Glutamatergic neuron (in vitro differentiated cells): ENCODE data around the gene RNF183. TPM values are rescaled to one million over a fixed set of nuclear protein-coding genes. Genes with fewer than 3 reads are reported as not detected.

Source experiments
- DNase-seq: peaks from one replicate; pipeline ENCODE4 v3.0.0; 2022
- H3K27ac Mint-ChIP-seq: one replicate; pipeline ENCODE4 v1.8.0; 2020; ENCODE audit warnings: mild to moderate bottlenecking, mixed read lengths, inconsistent platforms; ENCODE audit not compliant: unreplicated experiment
- H3K27me3 Mint-ChIP-seq: one replicate; pipeline ENCODE4 v1.8.0; 2020; ENCODE audit warnings: mild to moderate bottlenecking, moderate library complexity, mixed read lengths, inconsistent platforms; ENCODE audit not compliant: unreplicated experiment
- H3K36me3 Mint-ChIP-seq: one replicate; pipeline ENCODE4 v1.8.0; 2020; ENCODE audit warnings: mild to moderate bottlenecking, mixed read lengths, inconsistent platforms; ENCODE audit not compliant: unreplicated experiment
- H3K4me1 Mint-ChIP-seq: one replicate; pipeline ENCODE4 v1.8.0; 2020; ENCODE audit warnings: mild to moderate bottlenecking, low read depth, mixed read lengths, inconsistent platforms; ENCODE audit not compliant: unreplicated experiment
- H3K4me3 Mint-ChIP-seq: one replicate; pipeline ENCODE4 v1.8.0; 2020; ENCODE audit warnings: mild to moderate bottlenecking, mixed read lengths, inconsistent platforms; ENCODE audit not compliant: unreplicated experiment
- H3K9me3 Mint-ChIP-seq: one replicate; pipeline ENCODE4 v1.8.0; 2020; ENCODE audit warnings: mild to moderate bottlenecking, moderate library complexity, mixed read lengths, inconsistent platforms; ENCODE audit not compliant: unreplicated experiment
- CTCF ChIP-seq: fragments of 200-600 bp; sonication (generic); IDR thresholded peaks from one replicate; pipeline ENCODE4 v1.5.0; 2021; ENCODE audit not compliant: partially characterized antibody, unreplicated experiment
- long read RNA-seq: library from polyadenylated mRNA; unstranded; transcript quantifications from one replicate; pipeline ENCODE4 v2.0.0, GENCODE V29; 2020; ENCODE audit not compliant: unreplicated experiment
- total RNA-seq: library from RNA; stranded (reverse); fragmentation: NEBNext Ultra II Directional; extraction: Animal tissue kit (Norgen Biotek cat#: 25700); gene quantifications from one replicate; pipeline ENCODE4 v1.2.1, GENCODE V29; 2021; ENCODE audit not compliant: unreplicated experiment

RNF183 gene
- not detected for total RNA-seq
- long read RNA-seq = 0 reads

- no peaks in the 10 kb centered on the region for H3K9me3 Mint-ChIP-seq
- no peak for TF ChIP-seq CTCF
- no peak for DNase-seq
- H3K27me3 Mint-ChIP-seq = peaks cover 3% of the 10 kb centered on the region
- H3K4me3 Mint-ChIP-seq = no peak within 1 kb of the TSS
- H3K4me1 Mint-ChIP-seq = peaks cover 1% of the 10 kb centered on the region
- H3K27ac Mint-ChIP-seq = no peak within 1 kb of the TSS
- H3K36me3 Mint-ChIP-seq = no peaks in the 10 kb centered on the region
Measured at GRCh38 chr9:113302792-113303418, at the start of gene RNF183. Gene RNF183, minus strand, starts transcription at chr9:113303376. Its CDS starts 5,192 bp downstream, at chr9:113298184.

- Mint-ChIP-seq H3K4me3 (no peak overlapping the region), H3K9me3 (peaks cover 4% of the 10 kb centered on the region), H3K27ac (no peak overlapping the region), H3K4me1 (peaks cover 2% of the 10 kb centered on the region), H3K36me3 (no peaks in the 10 kb centered on the region), H3K27me3 (peaks cover 21% of the 10 kb centered on the region)
- TF ChIP-seq CTCF = no peak
- no peak for DNase-seq
Measured at GRCh38 chr9:113352411-113352810, 49.2 kb upstream of the RNF183 start.

GRCh38 chr9:113352006-113352405 is 48.8 kb upstream of the RNF183 start:
- Mint-ChIP-seq H3K27ac (no peak overlapping the region), H3K36me3 (no peaks in the 10 kb centered on the region), H3K4me1 (peaks cover 2% of the 10 kb centered on the region), H3K27me3 (peaks cover 21% of the 10 kb centered on the region), H3K4me3 (no peak overlapping the region), H3K9me3 (peaks cover 4% of the 10 kb centered on the region)
- no peak for TF ChIP-seq CTCF
- no peak for DNase-seq

GRCh38 chr9:113350937-113351336 is 47.8 kb upstream of the RNF183 start:
- Mint-ChIP-seq H3K27me3 (peaks cover 20% of the 10 kb centered on the region), H3K4me3 (no peak overlapping the region), H3K36me3 (no peaks in the 10 kb centered on the region), H3K9me3 (peaks cover 4% of the 10 kb centered on the region), H3K4me1 (peaks cover 2% of the 10 kb centered on the region), H3K27ac (no peak overlapping the region)
- no peak for TF ChIP-seq CTCF
- no peak for DNase-seq

- peaks cover 4% of the 10 kb centered on the region for H3K9me3 Mint-ChIP-seq
- peaks cover 2% of the 10 kb centered on the region for H3K4me1 Mint-ChIP-seq
- H3K4me3 Mint-ChIP-seq = peak overlapping the region; percentile 77
- no peak overlapping the region for H3K27ac Mint-ChIP-seq
- TF ChIP-seq CTCF = no peak
- H3K27me3 Mint-ChIP-seq = peaks cover 18% of the 10 kb centered on the region
- no peaks in the 10 kb centered on the region for H3K36me3 Mint-ChIP-seq
- no peak for DNase-seq
Measured at GRCh38 chr9:113350107-113350661, 47.0 kb upstream of the RNF183 start.
